GM23248 (cell line): ENCODE data around the gene TET2.

Experiments
- EZH2 ChIP-seq: fragments of 200-600 bp; sonication (generic); IDR thresholded peaks from 2 replicates; pipeline ENCODE4 v1.6.1; 2018; ENCODE audit warnings: antibody characterized with exemption, mild to moderate bottlenecking; ENCODE audit not compliant: insufficient read depth, poor library complexity, severe bottlenecking
- EZH2phosphoT487 ChIP-seq: fragments of 200-600 bp; sonication (generic); IDR thresholded peaks from 2 replicates; pipeline ENCODE4 v1.6.1; 2018; ENCODE audit warnings: antibody characterized with exemption, moderate library complexity, mild to moderate bottlenecking, low read depth; ENCODE audit not compliant: insufficient read depth

DNA sequence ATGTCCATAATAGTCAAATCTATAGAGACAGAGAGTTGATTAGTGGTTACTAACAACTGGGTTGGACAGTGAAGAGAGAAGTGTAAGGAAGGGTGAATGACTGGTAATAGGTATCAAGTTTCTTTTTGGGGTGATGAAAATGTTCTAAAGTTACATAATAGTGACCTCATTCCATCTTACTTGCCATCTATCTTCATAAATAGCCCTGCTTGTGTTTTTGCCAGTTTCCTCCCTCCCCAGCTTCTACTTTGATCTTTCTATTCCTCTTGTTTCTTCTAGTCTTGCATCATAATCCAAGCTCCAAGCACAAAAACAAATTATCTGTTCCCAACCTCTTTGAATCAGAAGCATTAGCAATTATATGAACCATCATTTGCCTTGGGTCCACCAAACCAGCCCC, 40.2 kb upstream of the TET2 start:
- no peak for TF ChIP-seq EZH2phosphoT487
- TF ChIP-seq EZH2: no peak
